GM13977 (cell line): ENCODE data around the gene OSBPL1A.

ENCODE experiments used
- DNase-seq: peaks from one replicate; pipeline ENCODE4 v3.0.0; 2012; ENCODE audit warnings: low spot score
- in situ Hi-C: fragments of 300-500 bp; cut with MboI; formaldehyde crosslinking; loops from one replicate; pipeline ENCODE4 v1.12.0; 2022; ENCODE audit warnings: low sequenced_read_pairs, low pct_unique_long_range_greater_than_20kb, mixed read lengths, inconsistent platforms; ENCODE audit not compliant: unreplicated experiment
- TF ChIP-seq, protein P1 (sequence below): IDR thresholded peaks from 2 replicates; pipeline ENCODE4 v1.5.1; 2012; ENCODE audit warnings: mild to moderate bottlenecking, control low read depth; ENCODE audit not compliant: insufficient read depth; ENCODE audit errors: extremely low read depth, missing control alignments

OSBPL1A gene

DNA sequence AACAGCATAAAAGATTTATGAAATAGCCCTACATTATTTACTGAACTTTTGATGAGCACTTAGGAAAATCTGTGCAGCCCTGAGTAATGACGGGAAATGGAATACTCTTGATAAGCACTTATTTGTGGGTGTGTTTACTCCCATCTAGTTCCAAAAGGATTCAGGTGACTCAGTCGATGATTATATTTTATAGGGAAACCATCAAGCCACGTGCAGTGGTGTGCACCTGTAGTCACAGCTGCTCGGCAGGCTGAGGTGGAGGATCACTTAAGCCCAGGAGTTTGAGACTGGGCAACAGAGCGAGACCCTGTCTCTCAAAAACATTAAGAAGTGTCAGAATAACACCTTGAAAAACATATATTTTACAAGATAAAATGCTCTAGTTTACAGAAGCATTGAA, 166.9 kb downstream of the OSBPL1A start:
- no peak for DNase-seq
- in situ Hi-C loops = no loop called here
- TF ChIP-seq, protein P1, sequence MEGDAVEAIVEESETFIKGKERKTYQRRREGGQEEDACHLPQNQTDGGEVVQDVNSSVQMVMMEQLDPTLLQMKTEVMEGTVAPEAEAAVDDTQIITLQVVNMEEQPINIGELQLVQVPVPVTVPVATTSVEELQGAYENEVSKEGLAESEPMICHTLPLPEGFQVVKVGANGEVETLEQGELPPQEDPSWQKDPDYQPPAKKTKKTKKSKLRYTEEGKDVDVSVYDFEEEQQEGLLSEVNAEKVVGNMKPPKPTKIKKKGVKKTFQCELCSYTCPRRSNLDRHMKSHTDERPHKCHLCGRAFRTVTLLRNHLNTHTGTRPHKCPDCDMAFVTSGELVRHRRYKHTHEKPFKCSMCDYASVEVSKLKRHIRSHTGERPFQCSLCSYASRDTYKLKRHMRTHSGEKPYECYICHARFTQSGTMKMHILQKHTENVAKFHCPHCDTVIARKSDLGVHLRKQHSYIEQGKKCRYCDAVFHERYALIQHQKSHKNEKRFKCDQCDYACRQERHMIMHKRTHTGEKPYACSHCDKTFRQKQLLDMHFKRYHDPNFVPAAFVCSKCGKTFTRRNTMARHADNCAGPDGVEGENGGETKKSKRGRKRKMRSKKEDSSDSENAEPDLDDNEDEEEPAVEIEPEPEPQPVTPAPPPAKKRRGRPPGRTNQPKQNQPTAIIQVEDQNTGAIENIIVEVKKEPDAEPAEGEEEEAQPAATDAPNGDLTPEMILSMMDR = no peak

DNA sequence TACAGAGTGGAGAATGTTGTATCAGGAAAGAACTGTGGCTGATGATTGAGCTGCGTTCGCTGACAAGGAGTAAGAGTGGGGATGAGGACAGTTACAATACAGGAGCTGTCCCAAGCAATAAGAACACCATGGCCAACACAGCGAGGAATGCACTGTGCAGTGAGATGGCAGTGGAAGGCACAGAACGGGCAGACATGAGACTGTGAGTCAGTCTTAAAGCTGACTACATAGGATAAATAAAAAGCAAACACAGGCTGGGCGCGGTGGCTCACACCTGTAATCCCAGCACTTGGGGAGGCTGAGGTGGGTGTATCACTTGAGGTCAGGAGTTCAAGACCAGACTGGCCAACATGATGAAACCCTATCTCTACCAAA, 169.0 kb downstream of the OSBPL1A start:
- DNase-seq = no peak
- in situ Hi-C loops = no loop called here
- TF ChIP-seq, protein P1 = no peak

DNA sequence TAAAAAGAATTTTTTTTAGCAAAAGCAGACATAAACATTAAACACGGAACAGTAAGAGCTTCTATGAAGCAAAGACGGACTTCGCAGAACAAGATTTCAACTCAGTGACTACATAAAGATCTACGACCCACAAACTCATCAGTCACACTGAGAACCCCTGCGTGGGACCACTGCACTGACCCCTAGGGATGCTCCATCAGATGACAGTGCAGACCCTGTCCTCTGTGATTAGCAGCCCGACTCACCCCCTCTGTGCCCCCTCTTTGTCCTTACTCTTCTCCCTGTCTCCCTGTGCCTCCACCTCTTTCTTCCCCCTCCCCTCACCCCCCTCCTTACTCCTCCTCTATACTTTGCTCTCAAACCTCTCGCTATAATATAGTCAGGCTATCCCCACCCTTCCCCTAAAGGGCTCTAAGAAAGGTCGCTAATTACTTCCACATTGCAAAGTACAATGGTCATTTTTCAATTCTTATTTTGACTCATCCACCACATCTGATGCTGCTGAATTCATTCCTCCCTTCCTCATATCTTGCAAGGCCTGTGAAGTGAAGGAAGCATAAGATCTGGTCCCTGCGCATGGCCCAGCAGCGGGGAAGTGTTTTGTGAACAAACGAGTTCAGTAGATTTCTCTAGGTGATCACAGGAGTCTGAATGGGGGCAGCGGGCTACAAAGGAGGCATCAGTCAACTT, 169.5 kb downstream of the OSBPL1A start:
- no peak for DNase-seq
- in situ Hi-C loops = no loop called here
- TF ChIP-seq, protein P1 = no peak

DNA sequence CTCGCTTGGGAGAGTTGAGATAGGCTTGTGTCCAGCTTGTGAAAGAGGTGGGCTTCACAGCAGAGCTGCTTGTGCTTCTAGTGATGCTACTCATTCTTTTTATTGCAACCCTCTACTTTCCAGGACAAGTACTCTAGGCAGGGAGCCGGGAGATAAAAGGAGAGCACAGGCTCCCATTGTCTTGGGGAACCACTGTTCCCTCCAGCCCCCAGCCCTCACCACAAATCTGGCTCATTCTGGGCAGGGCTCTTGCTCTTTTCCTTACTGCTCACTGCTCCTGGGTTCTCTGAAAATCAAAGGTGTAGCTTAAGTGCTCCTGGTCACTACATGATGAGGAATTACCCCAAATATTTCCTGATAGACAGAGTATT, 177.3 kb downstream of the OSBPL1A start:
- DNase-seq = no peak
- TF ChIP-seq, protein P1 = no peak
- in situ Hi-C loops = no loop called here

DNA sequence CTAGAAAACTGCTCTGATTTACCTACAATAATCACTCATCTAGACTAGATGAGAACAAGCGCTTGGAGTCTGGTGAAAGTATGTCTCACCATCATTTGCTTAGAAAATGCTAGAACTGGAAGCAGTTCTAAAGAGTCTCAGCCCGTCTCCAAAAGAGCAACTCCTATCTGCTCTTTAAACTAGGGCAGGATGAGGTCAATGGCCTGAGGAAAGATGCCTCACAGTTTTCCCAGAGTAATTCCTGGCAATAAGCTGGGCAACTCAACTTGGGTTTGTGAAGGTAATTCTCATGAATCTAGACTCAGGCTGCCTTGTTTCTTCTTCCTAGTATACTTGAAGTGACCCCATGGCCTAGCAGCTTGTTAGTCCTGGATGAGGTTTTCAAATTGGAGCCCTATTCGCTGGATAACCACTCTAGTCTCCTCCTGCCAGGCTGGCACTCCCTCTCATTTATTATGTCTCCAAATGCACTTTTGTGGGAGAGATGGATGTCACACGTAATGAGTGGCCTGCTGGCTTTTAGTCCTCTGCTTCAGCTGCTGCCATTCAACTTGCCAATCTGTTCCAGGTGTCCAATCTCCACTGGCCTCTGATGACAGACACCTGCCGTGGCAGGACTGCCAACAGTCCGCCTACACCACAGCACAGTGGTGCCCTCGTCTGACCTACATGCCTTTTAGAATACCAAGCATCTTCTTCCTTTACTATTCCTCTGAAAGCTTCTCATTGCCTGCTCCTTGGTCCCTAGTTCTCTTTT, 177.9 kb downstream of the OSBPL1A start:
- in situ Hi-C loops = no loop called here
- DNase-seq = no peak
- TF ChIP-seq, protein P1 = no peak

DNA sequence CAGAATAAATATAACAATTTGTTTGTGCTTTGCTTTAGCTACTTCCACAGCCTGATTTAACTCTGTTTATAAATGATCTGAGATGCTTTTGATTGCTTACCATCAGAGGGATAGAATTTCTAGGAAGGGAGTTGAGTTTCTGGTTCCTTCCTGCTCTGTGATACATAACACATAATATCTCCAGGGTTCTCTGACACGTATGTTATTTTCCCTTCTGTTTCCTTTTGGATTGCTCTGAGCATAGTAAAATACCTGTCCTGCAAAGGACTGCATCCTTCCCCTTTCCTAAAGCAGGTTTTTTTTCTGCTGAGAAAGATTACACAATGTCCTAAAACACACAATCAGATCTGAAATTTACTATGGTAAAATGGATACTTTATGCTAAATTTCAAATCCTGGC, 182.7 kb downstream of the OSBPL1A start:
- in situ Hi-C loops = no loop called here
- TF ChIP-seq, protein P1 = no peak
- no peak for DNase-seq
